SH-SY5Y (cell line): ENCODE data around the gene DMRT2.

Experiments
- GATA2 ChIP-seq: IDR thresholded peaks from 2 replicates; pipeline ENCODE4 v1.6.1; 2011; ENCODE audit warnings: mild to moderate bottlenecking, low read depth, low read length
- GATA3 ChIP-seq: IDR thresholded peaks from 2 replicates; pipeline ENCODE4 v1.6.1; 2011; ENCODE audit warnings: low read depth, mild to moderate bottlenecking, low read length, moderate library complexity

- TF ChIP-seq GATA2 (no peak), GATA3 (no peak)
Observed at GRCh38 chr9:1009101-1009707, 41.0 kb upstream of the DMRT2 start.
